GM12892 (cell line): Measurements from ENCODE around the gene KIF16B.

Experiments used
- POLR2A ChIP-seq: IDR thresholded peaks from 2 replicates; pipeline ENCODE4 v1.6.1; 2011; ENCODE audit warnings: low read depth, low read length, control low read depth
- POLR2AphosphoS5 ChIP-seq: IDR thresholded peaks from 2 replicates; pipeline ENCODE4 v1.6.1; 2011; ENCODE audit warnings: low read depth, low read length, control low read depth
- TAF1 ChIP-seq: IDR thresholded peaks from 2 replicates; pipeline ENCODE4 v1.6.1; 2011; ENCODE audit warnings: low read depth, mild to moderate bottlenecking, control low read depth, low read length, borderline replicate concordance

DNA sequence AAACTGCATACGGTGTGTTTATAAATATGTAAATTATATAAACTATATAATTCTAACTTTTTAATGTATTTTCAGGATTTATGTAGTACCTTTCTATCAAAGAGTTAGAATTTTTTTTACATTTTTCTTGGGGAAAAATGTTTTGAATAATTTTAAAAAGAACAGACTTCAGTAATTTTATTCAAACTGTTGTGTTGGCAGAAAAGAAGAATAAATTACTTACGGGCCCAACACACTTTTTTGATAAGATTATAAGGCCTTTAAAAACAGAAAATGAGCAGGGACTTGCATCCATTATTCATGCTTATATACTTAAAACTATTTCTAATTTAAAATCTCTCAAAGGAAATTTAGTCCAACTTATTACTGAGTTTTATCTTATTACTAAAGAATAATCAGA lies 58.2 kb downstream of the KIF16B start:
- TF ChIP-seq POLR2A, result no peak
- no peak for TF ChIP-seq POLR2AphosphoS5
- no peak for TF ChIP-seq TAF1
